Natural killer cell treated with Interleukin-12 subunit alpha and Interleukin-12 subunit beta and Interleukin-15 and Interleukin-18, amount 100 ng/mL, for 72 hours (primary cell): Measurements from ENCODE around the gene IGF2BP3. TPM values are rescaled to one million over a fixed set of nuclear protein-coding genes. Genes with fewer than 3 reads are reported as not detected.

Experiments
- ATAC-seq, 2 donors: fragments of 150-1000 bp; cut with Tn5 transposase in 1 of 2; sonication (Bioruptor Pico), chemical (Tn5 transposase) in 1 of 2; 2 replicates each; pipeline ENCODE4 v1.10.0; 2021
- DNase-seq: peaks from one replicate; pipeline ENCODE4 v3.0.0; 2022; ENCODE audit warnings: low spot score
- H3K27ac Mint-ChIP-seq, 2 donors: 1 replicate in 1 of 2; 2 replicates in 1 of 2; pipeline ENCODE4 v1.8.0; 2022; ENCODE audit warnings: mixed read lengths in 2 of 2, mild to moderate bottlenecking in 1 of 2, moderate library complexity in 1 of 2
- H3K27me3 Mint-ChIP-seq, 2 donors: 1 replicate in 1 of 2; 2 replicates in 1 of 2; pipeline ENCODE4 v1.8.0; 2022; ENCODE audit warnings: mixed read lengths in 2 of 2
- H3K36me3 Mint-ChIP-seq: one replicate; pipeline ENCODE4 v1.8.0; 2022; ENCODE audit warnings: mixed read lengths
- H3K4me1 Mint-ChIP-seq, 2 donors: 1 replicate in 1 of 2; 2 replicates in 1 of 2; pipeline ENCODE4 v1.8.0; 2022; ENCODE audit warnings: low read depth in 2 of 2, mixed read lengths in 2 of 2, mild to moderate bottlenecking in 1 of 2
- H3K4me3 Mint-ChIP-seq: one replicate; pipeline ENCODE4 v1.8.0; 2022; ENCODE audit warnings: mixed read lengths
- H3K9me3 Mint-ChIP-seq: 2 replicates; pipeline ENCODE4 v1.8.0; 2022; ENCODE audit warnings: mixed read lengths
- total RNA-seq, 2 donors: library from RNA; stranded (reverse); gene quantifications; one replicate each; pipeline ENCODE4 v1.2.3, GENCODE V29; 2022

IGF2BP3 gene
- total RNA-seq, 2 donors from 2014 or later = 0.31 to 0.95 TPM

GRCh38 chr7:23347682-23348180 is 122.6 kb downstream of the IGF2BP3 start:
- no peaks in the 10 kb centered on the region for H3K36me3 Mint-ChIP-seq
- H3K4me1 Mint-ChIP-seq = peaks cover 22 to 23% of the 10 kb centered on the region in 2 donors
- peak overlapping the region; percentile 29 to 89 for H3K27ac Mint-ChIP-seq
- no peaks in the 10 kb centered on the region for H3K9me3 Mint-ChIP-seq
- H3K27me3 Mint-ChIP-seq = peaks cover 3 to 5% of the 10 kb centered on the region in 2 donors
- peak overlapping the region; percentile 78 for H3K4me3 Mint-ChIP-seq
- no peak for ATAC-seq
- no peak for DNase-seq

- peak overlapping the region; percentile 29 to 89 for H3K27ac Mint-ChIP-seq
- peaks cover 3 to 5% of the 10 kb centered on the region in 2 donors for H3K27me3 Mint-ChIP-seq
- peak overlapping the region; percentile 78 for H3K4me3 Mint-ChIP-seq
- DNase-seq = no peak
- H3K4me1 Mint-ChIP-seq = peaks cover 22 to 23% of the 10 kb centered on the region in 2 donors
- no peak for ATAC-seq
- H3K36me3 Mint-ChIP-seq = no peaks in the 10 kb centered on the region
- no peaks in the 10 kb centered on the region for H3K9me3 Mint-ChIP-seq
Observed at GRCh38 chr7:23347033-23347681, 123.1 kb downstream of the IGF2BP3 start.

GRCh38 chr7:23346316-23346715 is 124.0 kb downstream of the IGF2BP3 start:
- Mint-ChIP-seq H3K4me3 (peak overlapping the region; percentile 78), H3K27ac (peak overlapping the region; percentile 29 to 89), H3K36me3 (no peaks in the 10 kb centered on the region), H3K9me3 (no peaks in the 10 kb centered on the region), H3K27me3 (peaks cover 3 to 5% of the 10 kb centered on the region in 2 donors), H3K4me1 (peaks cover 22 to 23% of the 10 kb centered on the region in 2 donors)
- DNase-seq = no peak
- peak; percentile 60 to 66 for ATAC-seq

- DNase-seq (no peak), ATAC-seq (no peak)
- Mint-ChIP-seq H3K27ac (peak overlapping the region; percentile 29 to 89), H3K36me3 (no peaks in the 10 kb centered on the region), H3K4me3 (peak overlapping the region; percentile 78), H3K27me3 (peaks cover 3% of the 10 kb centered on the region in 2 donors), H3K9me3 (no peaks in the 10 kb centered on the region), H3K4me1 (peaks cover 22 to 23% of the 10 kb centered on the region in 2 donors)
Observed at GRCh38 chr7:23345601-23346000, 124.7 kb downstream of the IGF2BP3 start.

GRCh38 chr7:23343806-23344475 is 126.3 kb downstream of the IGF2BP3 start:
- H3K9me3 Mint-ChIP-seq = no peaks in the 10 kb centered on the region

GRCh38 chr7:23343102-23343501 is 127.2 kb downstream of the IGF2BP3 start:
- Mint-ChIP-seq H3K27ac (no peak overlapping the region), H3K27me3 (peaks cover 9 to 10% of the 10 kb centered on the region in 2 donors), H3K9me3 (no peaks in the 10 kb centered on the region), H3K4me3 (no peak overlapping the region), H3K4me1 (peaks cover 22 to 23% of the 10 kb centered on the region in 2 donors), H3K36me3 (no peaks in the 10 kb centered on the region)
- ATAC-seq (no peak), DNase-seq (no peak)

More at GRCh38 chr7:23343806-23344475, 126.3 kb downstream of the IGF2BP3 start:
- peaks cover 8% of the 10 kb centered on the region in 2 donors for H3K27me3 Mint-ChIP-seq
- H3K4me1 Mint-ChIP-seq = peaks cover 22 to 23% of the 10 kb centered on the region in 2 donors
- ATAC-seq (no peak), DNase-seq (no peak)
- no peaks in the 10 kb centered on the region for H3K36me3 Mint-ChIP-seq
- H3K4me3 Mint-ChIP-seq = no peak overlapping the region
- no peak overlapping the region for H3K27ac Mint-ChIP-seq

- ATAC-seq = no peak
- H3K9me3 Mint-ChIP-seq = no peaks in the 10 kb centered on the region
- no peak overlapping the region for H3K4me3 Mint-ChIP-seq
- DNase-seq = no peak
- H3K4me1 Mint-ChIP-seq = peaks cover 12 to 13% of the 10 kb centered on the region in 2 donors
- H3K27me3 Mint-ChIP-seq = peaks cover 12 to 19% of the 10 kb centered on the region in 2 donors
- no peaks in the 10 kb centered on the region for H3K36me3 Mint-ChIP-seq
- no peak overlapping the region for H3K27ac Mint-ChIP-seq
Observed at GRCh38 chr7:23341846-23342598, 128.3 kb downstream of the IGF2BP3 start.

GRCh38 chr7:23338863-23339262 is 131.4 kb downstream of the IGF2BP3 start:
- Mint-ChIP-seq H3K27me3 (peaks cover 18 to 27% of the 10 kb centered on the region in 2 donors), H3K4me1 (no peaks in the 10 kb centered on the region), H3K4me3 (no peak overlapping the region), H3K27ac (no peak overlapping the region), H3K36me3 (no peaks in the 10 kb centered on the region), H3K9me3 (no peaks in the 10 kb centered on the region)
- no peak for DNase-seq
- ATAC-seq = no peak

- ATAC-seq (no peak), DNase-seq (no peak)
- H3K27me3 Mint-ChIP-seq = peaks cover 16 to 27% of the 10 kb centered on the region in 2 donors
- H3K36me3 Mint-ChIP-seq = no peaks in the 10 kb centered on the region
- no peaks in the 10 kb centered on the region for H3K4me1 Mint-ChIP-seq
- H3K9me3 Mint-ChIP-seq = no peaks in the 10 kb centered on the region
- H3K27ac Mint-ChIP-seq = no peak overlapping the region
- H3K4me3 Mint-ChIP-seq = no peak overlapping the region
Observed at GRCh38 chr7:23338439-23338838, 131.9 kb downstream of the IGF2BP3 start.

- no peaks in the 10 kb centered on the region for H3K9me3 Mint-ChIP-seq
- no peak overlapping the region for H3K4me3 Mint-ChIP-seq
- ATAC-seq = peak in 1 of 2 donors; percentile 11
- no peaks in the 10 kb centered on the region for H3K4me1 Mint-ChIP-seq
- H3K27me3 Mint-ChIP-seq = peaks cover 16 to 27% of the 10 kb centered on the region in 2 donors
- no peak for DNase-seq
- H3K27ac Mint-ChIP-seq = no peak overlapping the region
- H3K36me3 Mint-ChIP-seq = no peaks in the 10 kb centered on the region
Observed at GRCh38 chr7:23337374-23337773, 132.9 kb downstream of the IGF2BP3 start.

GRCh38 chr7:23336799-23337283 is 133.4 kb downstream of the IGF2BP3 start:
- H3K36me3 Mint-ChIP-seq = no peaks in the 10 kb centered on the region
- H3K4me3 Mint-ChIP-seq = no peak overlapping the region
- DNase-seq (no peak), ATAC-seq (no peak)
- H3K27me3 Mint-ChIP-seq = peaks cover 16 to 27% of the 10 kb centered on the region in 2 donors
- H3K4me1 Mint-ChIP-seq = no peaks in the 10 kb centered on the region
- no peak overlapping the region for H3K27ac Mint-ChIP-seq
- no peaks in the 10 kb centered on the region for H3K9me3 Mint-ChIP-seq

- no peaks in the 10 kb centered on the region for H3K9me3 Mint-ChIP-seq
- H3K4me3 Mint-ChIP-seq = no peak overlapping the region
- H3K27ac Mint-ChIP-seq = no peak overlapping the region
Observed at GRCh38 chr7:23336086-23336485, 134.2 kb downstream of the IGF2BP3 start.

GRCh38 chr7:23335621-23336020 is 134.7 kb downstream of the IGF2BP3 start:
- Mint-ChIP-seq H3K4me1 (no peaks in the 10 kb centered on the region), H3K9me3 (no peaks in the 10 kb centered on the region), H3K27me3 (peaks cover 16 to 27% of the 10 kb centered on the region in 2 donors), H3K27ac (no peak overlapping the region), H3K4me3 (no peak overlapping the region), H3K36me3 (no peaks in the 10 kb centered on the region)
- ATAC-seq (no peak), DNase-seq (no peak)

More at GRCh38 chr7:23336086-23336485, 134.2 kb downstream of the IGF2BP3 start:
- H3K36me3 Mint-ChIP-seq = no peaks in the 10 kb centered on the region
- DNase-seq (no peak), ATAC-seq (no peak)
- H3K27me3 Mint-ChIP-seq = peaks cover 16 to 27% of the 10 kb centered on the region in 2 donors
- no peaks in the 10 kb centered on the region for H3K4me1 Mint-ChIP-seq
